HG02938 (cell line): ENCODE measurements around the gene POLR2A.

Source experiments
- ATAC-seq: cut with Tn5 transposase; IDR thresholded peaks from one replicate; pipeline ENCODE4 v1.9.1; 2021; ENCODE audit warnings: mild to moderate bottlenecking, moderate library complexity; ENCODE audit not compliant: unreplicated experiment

The POLR2A gene

DNA sequence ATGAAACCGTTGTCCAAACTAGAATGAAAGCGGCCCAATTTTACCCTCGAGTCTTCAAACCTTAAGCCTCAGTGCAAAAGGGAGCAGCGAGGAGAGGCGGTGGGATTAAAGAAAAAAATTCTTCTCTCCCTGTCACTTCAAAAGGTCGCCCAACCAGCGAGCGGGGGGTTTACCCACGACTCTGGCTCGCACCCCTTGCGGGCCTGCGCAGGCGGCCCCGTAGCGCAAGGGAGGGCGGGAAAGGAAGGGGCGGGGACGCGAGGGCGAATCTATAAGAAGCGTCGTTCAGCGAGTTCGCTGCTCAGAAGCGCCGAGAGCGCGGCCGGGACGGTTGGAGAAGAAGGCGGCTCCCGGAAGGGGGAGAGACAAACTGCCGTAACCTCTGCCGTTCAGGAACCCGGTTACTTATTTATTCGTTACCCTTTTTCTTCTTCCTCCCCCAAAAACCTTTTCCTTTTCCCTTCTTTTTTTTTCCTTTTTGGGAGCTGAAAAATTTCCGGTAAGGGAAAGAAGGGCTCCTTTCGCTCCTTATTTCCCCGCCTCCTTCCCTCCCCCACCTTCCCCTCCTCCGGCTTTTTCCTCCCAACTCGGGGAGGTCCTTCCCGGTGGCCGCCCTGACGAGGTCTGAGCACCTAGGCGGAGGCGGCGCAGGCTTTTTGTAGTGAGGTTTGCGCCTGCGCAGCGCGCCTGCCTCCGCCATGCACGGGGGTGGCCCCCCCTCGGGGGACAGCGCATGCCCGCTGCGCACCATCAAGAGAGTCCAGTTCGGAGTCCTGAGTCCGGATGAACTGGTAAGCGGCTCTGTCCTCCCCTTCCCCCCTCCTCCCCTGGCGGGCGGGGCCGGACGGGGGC lies at the start of gene POLR2A:
Gene POLR2A, plus strand, starts transcription at position 300 of the 852 bp plus-strand sequence.
- ATAC-seq, result peak; percentile 66

DNA sequence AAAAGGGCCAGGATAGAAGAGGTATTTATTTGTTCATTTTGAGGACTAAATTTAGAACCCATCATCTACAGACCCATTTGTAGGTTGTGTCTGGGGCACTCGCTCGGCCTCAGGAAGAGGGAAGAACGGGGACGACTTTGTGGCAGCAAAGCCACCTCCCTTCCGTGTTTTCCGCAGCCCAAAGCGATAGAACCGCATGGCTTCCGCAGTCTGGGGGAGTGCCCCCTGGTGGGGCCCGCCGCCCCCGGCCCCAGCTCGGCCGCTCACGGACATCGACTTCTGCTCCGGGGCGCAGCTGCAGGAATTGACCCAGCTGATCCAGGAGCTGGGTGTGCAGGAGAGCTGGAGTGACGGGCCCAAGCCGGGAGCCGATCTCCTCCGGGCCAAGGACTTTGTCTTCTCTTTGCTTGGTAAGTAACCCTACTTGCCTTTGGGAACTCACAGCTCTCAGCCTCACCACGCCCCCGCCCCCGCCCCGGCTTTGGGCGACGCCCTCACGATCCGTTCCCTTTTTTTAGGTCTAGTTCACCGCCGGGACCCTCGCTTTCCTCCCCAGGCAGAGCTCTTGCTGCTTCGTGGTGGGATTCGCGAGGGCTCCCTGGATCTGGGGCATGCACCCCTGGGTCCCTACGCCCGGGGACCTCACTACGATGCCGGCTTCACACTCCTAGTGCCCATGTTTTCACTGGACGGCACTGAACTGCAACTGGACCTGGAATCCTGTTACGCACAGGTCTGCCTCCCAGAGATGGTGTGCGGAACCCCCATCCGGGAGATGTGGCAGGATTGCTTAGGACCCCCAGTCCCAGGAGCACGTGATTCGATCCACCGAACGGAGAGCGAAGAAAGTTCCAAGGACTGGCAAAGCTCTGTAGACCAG lies 48.2 kb upstream of the POLR2A start:
- ATAC-seq, result peak; percentile 17

DNA sequence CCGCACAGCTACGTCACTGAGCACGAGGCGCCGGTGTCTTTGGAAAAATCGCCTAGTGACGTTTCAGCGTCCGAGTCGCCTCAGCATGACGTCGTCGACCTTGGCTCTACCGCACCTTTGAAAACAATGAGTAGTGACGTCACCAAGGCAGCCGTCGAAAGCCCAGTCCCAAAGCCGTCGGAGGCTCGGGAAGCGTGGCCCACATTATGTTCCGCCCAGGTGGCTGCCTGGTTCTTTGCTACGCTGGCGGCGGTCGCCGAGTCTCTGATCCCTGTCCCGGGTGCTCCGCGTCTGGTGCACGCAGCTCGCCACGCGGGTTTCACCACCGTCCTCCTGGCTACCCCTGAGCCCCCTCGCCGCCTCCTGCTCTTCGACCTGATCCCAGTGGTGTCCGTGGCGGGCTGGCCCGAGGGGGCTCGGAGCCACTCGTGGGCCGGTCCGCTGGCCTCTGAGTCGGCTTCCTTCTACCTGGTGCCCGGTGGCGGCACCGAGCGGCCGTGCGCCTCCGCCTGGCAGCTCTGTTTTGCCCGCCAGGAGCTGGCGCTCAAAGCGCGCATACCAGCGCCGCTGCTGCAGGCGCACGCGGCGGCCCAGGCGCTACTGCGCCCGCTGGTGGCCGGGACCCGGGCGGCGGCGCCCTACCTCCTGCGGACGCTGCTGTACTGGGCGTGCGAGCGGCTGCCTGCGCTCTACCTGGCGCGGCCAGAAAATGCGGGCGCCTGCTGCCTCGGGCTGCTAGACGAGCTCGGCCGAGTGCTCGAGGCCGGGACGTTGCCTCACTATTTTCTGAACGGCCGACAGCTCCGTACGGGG lies 47.4 kb upstream of the POLR2A start:
- no peak for ATAC-seq

DNA sequence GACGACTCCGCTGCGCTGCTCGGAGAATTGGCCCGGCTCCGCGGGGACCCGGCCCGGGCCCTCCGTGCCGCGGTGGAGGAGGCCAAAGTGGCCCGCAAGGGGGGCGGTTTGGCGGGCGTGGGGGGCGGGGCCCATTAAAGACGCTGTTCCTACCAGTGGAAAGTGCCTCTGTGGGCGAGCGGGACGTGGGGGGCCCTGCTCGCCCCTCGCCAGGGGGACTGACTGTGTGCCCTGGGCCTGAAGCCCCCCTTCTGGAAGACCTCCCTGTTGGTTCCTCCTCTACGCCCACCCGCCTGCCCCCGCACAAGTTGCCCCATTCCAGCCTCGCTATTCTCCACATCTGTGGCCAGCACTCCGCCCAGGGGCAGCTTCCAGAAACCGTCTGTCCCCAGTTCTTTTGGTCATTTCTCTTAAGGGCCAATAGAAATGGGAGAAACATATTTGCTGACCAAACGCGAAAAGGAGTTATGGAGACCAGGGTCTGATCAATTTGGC lies 46.8 kb upstream of the POLR2A start:
- ATAC-seq, result no peak

DNA sequence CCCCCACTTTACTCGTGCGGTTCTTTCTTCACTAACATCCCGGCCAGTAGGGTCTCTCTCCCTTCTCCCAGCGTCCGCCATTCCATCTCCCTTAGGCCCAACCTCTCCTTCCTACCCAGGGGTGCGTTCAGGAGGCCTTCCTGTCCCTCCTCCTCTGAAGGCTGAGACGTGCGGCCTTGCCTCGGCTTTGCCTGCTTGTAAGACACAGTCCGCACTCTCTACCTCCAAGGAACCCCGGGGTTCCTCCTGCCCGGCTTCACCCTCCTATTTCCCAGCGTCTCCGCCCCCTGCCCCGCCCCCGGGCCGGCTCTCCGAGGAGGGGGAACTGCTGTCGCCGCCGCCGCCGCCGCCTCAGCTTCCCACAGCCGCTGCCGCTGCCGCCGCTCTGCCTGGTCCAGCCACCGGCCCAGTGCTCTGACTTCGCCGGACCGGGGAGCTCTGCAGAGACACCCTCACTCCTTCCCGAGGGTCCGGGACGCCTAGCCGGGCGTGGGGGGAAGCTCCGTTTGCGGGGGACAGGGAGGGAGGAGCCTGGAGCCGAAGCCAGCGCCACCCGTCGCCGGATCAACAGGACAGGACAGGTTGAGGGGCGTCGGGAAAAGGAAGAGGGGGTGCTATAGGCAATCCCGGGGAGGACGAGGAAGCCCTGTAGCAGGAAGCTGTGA lies 46.1 kb upstream of the POLR2A start:
- no peak for ATAC-seq

DNA sequence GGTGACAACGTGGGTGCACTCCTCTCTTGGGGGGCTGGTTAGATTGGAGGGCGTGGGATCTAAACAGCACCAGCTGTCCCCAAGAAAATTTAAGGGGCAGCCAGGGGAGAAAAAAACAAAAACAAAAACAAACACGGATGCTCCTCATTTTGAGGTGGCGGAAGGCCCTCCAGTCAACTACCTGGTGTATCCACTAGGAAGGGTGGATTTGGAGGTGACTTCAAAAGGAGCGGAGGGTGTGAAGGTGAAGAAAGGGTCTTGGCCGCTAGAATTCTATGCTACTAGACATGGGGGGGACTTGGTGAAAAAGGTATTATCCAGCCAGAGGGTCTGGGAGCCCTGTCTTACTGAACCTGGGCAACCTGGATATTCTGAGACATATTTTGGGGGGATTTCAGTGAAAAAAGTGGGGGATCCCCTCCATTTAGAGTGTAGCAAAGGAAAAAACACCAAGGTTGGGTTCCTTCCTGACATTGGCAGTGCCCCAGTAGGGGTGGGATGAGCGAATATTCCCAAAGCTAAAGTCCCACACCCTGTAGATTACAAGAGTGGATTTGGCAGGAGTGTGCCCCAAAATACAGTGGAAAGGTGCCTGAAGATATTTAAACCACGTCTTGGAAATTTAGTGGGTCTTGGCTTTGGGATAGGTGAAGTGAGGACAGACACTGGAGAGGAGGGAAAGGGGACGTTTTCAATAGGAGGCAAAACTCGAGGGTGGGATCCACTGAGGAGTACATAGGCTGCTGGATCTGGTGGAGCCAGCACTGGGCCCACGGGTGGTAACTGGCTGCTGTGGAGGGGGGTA lies 45.3 kb upstream of the POLR2A start:
- ATAC-seq, result no peak

DNA sequence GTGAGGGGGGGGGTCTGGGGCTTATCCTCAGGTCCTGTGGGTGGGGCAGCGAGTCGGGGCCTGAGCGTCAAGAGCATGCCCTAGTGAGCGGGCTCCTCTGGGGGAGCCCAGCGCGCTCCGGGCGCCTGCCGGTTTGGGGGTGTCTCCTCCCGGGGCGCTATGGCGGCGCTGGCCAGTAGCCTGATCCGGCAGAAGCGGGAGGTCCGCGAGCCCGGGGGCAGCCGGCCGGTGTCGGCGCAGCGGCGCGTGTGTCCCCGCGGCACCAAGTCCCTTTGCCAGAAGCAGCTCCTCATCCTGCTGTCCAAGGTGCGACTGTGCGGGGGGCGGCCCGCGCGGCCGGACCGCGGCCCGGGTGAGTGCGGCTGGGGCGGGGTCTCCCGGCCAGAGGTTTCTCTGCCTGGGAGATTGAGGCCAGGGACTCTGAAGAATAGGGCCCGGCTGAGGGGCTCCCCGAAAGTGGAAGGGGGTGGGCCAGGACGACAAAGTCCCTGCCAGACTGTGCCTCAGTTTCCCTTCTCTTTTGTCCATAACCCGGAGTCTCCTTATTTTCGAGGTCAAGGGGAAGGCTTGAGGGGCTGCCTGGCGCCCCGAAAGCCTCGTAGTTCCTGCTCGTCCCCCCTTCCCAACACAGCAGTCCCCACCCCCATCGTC lies 44.6 kb upstream of the POLR2A start, which contains the start of gene FGF11:
Gene FGF11, plus strand, starts transcription at position 51 of the 651 bp plus-strand sequence. Its CDS starts 109 bp downstream, at position 160.
- no peak for ATAC-seq

DNA sequence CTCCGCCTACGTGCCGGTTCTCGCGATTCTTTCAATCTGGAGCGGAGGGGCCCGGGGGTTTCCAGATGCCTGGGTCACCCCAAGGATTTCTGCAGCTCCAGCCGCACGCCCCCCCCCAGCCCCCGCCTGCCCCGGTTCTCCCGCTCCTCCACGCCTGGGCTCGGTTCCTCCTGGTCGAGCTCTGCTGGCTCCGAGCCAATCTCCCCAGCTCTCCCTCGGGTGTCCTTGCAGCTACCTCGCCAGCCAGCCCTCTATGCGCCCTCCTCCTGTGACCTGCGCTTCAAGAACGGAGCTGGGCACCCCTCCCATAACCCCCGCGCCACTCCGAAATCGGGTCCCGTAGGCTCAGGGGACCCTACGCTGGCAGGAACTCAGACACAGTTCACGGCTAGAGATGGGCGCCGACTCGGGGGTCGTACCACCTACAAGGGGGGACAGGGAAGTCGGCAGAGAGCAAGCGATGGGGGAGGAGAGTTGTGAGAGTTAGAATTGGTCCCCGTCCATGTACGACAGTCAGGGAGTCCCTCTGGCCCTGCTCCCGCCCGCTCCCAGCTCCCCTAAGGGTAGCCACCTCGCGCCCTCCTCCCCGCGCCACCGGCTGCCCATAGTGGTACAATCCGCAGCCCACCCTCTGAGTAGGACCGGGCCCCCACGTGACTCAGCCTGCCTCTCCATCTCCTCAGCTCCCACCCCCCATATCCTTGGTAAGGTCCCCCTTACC lies 43.9 kb upstream of the POLR2A start:
- no peak for ATAC-seq

DNA sequence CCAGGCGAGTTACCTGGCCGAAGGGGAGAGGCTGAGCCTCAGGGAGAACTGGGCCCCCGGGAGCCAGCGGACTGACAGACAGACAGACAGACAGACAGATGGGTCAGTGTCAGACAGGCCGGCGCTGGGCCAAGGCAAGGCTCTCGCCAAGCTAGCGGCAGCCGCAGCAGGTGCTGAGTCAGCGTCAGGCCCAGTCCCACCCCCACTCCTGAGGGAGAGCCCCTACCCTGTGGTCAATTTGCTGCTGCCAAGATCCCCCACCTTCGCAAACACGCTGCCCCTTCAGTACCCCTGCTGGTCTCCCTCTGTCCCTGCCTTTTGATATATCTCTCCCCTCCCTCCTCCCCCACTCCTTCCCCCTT lies 43.4 kb upstream of the POLR2A start:
- no peak for ATAC-seq

DNA sequence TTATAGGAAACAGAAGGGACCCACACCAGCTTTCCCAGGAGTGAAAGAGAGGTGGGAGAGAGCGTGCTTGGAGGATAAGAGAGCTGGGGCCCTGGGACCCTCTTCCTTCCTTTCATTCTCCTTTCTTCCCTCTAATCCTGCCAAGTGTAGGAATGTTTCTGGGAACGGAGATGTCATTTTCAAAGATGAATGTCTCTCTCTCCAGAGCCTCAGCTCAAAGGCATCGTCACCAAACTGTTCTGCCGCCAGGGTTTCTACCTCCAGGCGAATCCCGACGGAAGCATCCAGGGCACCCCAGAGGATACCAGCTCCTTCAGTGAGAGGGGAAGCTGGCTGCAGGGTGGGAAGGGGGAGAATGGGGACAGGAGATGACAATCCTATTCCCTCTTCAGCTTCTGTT lies 42.9 kb upstream of the POLR2A start:
- no peak for ATAC-seq

DNA sequence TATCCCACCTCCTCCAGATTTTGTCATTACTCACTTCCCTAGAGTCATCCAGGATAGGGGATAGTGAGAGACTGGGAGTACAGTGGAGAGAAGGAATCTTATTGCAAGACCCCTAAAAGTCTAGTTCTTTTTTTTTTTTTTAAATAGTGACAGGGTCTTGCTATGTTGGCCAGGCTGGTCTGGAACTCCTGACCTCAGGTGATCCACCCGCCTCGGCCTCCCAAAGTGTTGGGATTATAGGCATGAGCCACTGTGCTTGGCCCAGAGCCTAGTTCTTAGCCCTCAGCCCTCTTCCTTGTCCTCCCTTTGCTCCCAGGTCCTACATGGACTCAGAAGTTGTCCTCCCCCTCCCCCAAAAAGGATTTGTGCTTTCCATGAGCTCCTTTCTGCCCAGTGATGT lies 42.0 kb upstream of the POLR2A start:
- ATAC-seq, result no peak

DNA sequence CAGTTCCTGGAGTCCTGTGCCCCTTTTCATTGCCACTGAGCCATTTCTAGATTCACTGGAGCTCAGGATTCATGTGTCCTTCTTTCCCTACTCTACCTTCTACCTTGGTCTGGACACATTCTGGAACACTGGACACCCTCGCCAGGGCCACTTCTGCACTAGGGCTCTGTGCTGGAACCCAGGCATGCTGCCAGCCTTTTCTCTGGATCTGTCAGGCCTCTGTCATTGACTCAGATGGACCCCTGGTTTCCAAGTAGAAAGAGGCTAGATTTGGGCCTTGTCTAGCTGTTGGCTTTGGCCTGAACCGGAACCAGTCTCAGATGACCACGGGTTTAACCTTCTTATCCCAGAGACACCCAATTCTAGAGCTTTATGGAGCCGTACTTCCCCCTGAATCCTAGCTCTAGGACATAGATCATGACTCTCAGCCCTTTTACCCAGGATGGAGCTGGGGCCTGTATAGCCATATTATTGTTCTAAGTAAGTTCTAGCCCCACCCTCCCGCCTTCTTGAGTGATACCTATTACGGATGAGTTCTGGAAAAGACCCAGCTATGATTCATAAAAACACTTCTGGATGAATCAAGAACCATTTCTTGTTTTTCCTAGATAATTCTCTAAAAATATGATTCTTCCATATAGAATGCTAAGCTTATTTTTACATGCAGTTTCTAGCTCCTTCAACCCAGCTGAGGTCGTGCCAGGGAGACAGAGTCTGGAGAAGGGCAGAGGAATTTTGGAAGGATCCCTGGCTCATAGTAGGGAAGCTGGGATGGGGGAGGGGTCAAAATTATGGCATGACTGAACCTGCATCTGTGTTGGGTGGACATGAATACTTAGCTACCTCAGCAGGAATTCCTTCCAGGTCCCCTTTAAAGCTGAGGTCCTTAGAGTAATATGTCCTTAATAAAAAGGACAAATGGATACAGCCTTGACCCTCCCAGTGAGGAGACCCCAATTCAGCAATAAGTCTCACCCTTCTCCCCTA lies 40.4 kb upstream of the POLR2A start:
- ATAC-seq, result no peak

DNA sequence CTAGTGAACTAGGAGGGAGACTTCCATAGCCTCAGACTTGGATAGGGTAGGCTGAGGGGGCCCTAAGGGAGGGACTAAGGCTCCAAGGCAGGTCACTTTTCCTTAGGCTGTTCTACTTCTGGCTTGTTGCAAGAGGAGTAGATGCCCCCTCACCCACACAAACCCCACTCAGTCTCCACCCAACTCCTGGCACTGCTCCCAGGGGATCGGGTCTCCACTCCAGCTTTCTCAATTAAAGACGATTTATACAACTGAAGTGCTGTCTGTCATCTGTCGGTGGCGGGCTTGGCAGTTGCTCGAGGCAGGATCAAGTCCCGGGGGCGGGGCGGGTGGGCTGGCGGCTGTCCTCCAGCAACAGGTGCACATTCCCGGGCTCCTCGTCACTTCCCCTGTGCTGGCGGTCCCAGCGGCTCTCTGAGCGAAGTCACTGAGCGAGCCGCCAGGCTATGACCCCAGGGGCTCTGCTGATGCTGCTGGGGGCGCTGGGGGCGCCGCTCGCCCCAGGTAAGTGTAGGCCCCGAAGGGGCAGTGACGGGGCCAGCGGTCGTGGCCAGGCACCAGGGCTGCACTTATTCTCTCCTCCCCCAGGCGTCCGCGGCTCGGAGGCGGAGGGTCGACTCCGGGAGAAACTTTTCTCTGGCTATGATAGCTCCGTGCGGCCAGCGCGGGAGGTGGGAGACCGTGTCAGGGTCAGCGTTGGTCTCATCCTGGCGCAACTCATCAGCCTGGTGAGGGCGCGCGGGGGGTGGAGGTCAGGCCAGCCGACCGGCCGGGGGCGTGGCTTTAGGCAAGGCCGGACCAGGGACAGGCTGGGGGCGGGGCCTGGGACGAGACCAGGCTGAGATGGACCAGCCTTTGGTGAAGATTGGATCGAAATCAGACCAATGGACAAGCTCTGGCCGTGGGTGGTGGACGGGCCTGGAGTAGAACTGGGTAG lies 39.2 kb upstream of the POLR2A start, which contains the start of gene CHRNB1:
Gene CHRNB1, plus strand, starts transcription at position 380 of the 937 bp plus-strand sequence. Its CDS starts 67 bp downstream, at position 447.
- no peak for ATAC-seq

DNA sequence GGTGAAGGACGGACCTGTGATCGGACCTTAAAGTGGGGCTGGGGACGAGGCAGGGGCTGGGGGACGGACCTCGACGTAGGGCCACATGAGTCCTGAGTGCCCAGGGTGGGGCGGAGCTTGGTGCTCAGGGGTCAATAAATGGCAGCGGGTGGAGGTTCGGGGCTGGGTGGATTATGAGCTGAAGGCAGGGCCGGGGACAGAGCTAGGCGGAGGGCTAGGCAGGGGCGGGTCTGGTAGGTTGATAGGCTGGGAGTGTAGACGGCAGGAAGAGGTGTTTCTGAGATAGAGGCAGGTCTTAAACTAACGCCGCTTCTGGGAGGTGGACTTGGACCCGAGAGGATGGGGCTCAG lies 38.6 kb upstream of the POLR2A start:
- ATAC-seq, result no peak

DNA sequence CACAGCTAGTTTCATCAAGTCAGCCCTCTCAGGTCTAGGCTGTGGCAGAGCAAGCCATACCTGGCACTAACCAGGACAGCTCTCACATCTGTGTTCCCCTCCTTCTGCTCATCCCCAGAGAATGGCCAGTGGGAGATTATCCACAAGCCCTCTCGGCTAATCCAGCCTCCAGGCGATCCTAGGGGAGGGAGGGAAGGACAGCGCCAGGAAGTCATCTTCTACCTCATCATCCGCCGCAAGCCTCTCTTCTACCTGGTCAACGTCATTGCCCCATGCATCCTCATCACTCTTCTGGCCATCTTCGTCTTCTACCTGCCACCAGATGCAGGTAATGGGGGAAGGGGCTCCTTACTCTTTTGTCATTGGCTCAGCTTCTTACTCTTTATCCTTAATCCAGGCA lies 35.7 kb upstream of the POLR2A start:
- ATAC-seq, result no peak

DNA sequence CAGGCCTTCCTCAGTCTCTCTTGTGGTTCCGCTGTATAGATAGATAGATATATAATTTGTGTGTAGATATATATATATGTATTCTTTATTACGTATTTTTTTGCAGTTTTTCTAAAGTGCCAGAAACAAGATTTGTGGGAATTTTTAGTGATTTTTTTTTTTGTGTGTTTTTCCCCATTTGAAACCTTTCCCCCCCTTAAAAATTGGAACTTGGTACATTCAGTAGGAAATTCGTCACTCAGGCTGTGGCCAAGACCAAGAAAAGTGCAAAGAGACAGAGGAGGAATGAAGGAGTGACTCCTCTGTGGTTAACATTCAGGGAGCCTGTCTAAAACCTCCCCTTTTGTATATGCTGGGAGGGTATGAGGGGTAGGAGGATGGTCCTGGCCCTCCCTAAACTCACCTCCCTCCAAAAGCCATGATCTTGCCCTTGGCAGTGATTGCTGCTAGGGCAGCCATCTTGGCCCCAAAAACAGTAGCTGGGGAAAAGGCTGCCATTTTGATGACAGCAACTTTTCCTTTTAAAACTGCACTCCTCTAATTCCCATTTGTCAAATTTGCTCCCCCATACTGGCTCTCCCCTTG lies 24.1 kb upstream of the POLR2A start:
- ATAC-seq, result no peak
